DND-41 (cell line): ENCODE data around the gene TGFBRAP1.

ENCODE experiments used
- ATAC-seq: fragments of 200-7000 bp; cut with Tn5 transposase; 3 replicates; pipeline ENCODE4 v1.9.1; 2021; ENCODE audit warnings: low read depth; ENCODE audit not compliant: insufficient read depth
- DNase-seq: peaks from one replicate; pipeline ENCODE4 v3.0.0-alpha.2; 2020
- H2AFZ ChIP-seq: 2 replicates; pipeline ENCODE4 v1.6.0; 2012; ENCODE audit warnings: low read depth, low read length
- H3K27ac ChIP-seq: 2 replicates; pipeline ENCODE4 v1.5.1; 2012; ENCODE audit warnings: low read length, inconsistent platforms
- H3K27me3 ChIP-seq: fragments of 200-600 bp; sonication (generic); 2 replicates; pipeline ENCODE4 v1.6.0; 2012; ENCODE audit warnings: low read length, mild to moderate bottlenecking, inconsistent platforms; ENCODE audit not compliant: insufficient read depth, poor library complexity
- H3K36me3 ChIP-seq: 2 replicates; pipeline ENCODE4 v1.5.1; 2012; ENCODE audit warnings: low read length, inconsistent platforms; ENCODE audit not compliant: insufficient read depth
- H3K4me1 ChIP-seq: 2 replicates; pipeline ENCODE4 v1.5.1; 2012; ENCODE audit warnings: mild to moderate bottlenecking, low read length; ENCODE audit not compliant: insufficient read depth
- H3K4me2 ChIP-seq: 2 replicates; pipeline ENCODE4 v1.6.0; 2012; ENCODE audit warnings: mild to moderate bottlenecking, moderate library complexity, low read length, inconsistent platforms; ENCODE audit not compliant: insufficient read depth
- H3K4me3 ChIP-seq, 2 experiments: fragments of 200-600 bp in 1 of 2; shearing (Covaris generic) in 1 of 2; 2 replicates each; pipeline ENCODE4 v1.5.1; 2012 to 2016; ENCODE audit warnings: inconsistent platforms in 2 of 2, low read length in 2 of 2, mild to moderate bottlenecking in 2 of 2, low read depth in 1 of 2, moderate library complexity in 1 of 2
- H3K79me2 ChIP-seq: 2 replicates; pipeline ENCODE4 v1.6.0; 2012; ENCODE audit warnings: low read length, inconsistent platforms; ENCODE audit not compliant: insufficient read depth
- H3K9ac ChIP-seq: 2 replicates; pipeline ENCODE4 v1.6.0; 2012; ENCODE audit warnings: low read depth, mild to moderate bottlenecking, inconsistent platforms, low read length, moderate library complexity
- H3K9me3 ChIP-seq: 2 replicates; pipeline ENCODE4 v1.5.1; 2012; ENCODE audit warnings: low read length, moderate library complexity, mild to moderate bottlenecking, inconsistent platforms; ENCODE audit not compliant: insufficient read depth, severe bottlenecking
- H4K20me1 ChIP-seq: 2 replicates; pipeline ENCODE4 v1.6.0; 2012; ENCODE audit warnings: low read length; ENCODE audit not compliant: insufficient read depth
- CTCF ChIP-seq: IDR thresholded peaks from 2 replicates; pipeline ENCODE4 v1.5.1; 2012; ENCODE audit warnings: borderline replicate concordance, low read length, moderate library complexity, mild to moderate bottlenecking; ENCODE audit not compliant: poor library complexity, severe bottlenecking; ENCODE audit errors: extremely low read depth
- EZH2 ChIP-seq: IDR thresholded peaks from 3 replicates; pipeline ENCODE4 v1.6.1; 2012; ENCODE audit warnings: borderline replicate concordance, low read depth, mild to moderate bottlenecking, moderate library complexity, low read length, inconsistent platforms; ENCODE audit not compliant: severe bottlenecking

Gene TGFBRAP1

DNA sequence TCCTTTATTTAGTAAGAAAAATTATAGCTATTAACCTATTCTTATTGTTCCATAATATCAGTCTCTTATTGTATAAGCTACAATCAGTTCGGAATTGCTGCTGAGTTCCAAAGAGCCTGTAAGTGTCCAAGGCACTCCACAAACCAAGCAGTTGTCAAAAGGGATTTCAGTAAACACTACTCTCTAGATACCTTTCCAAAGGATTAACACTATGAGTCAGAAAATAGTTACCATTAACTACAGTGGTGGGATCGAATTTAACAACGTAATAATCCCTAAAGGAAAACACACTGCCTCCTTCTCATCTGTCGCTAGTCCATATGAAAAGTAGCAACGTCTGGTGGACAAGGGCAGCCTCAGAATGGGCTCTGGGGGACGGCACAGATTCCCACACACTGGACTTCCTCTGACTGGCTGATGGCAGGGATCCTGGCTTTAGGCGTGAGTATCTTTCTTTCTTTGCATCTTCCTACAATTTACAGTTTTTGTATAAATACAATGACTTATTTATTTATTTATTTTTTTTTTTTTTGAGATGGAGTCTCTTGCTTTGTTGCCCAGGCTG lies 8.8 kb downstream of the TGFBRAP1 start:
- ATAC-seq, result no peak
- no peak for TF ChIP-seq EZH2
- no peak for TF ChIP-seq CTCF

GRCh38 chr2:105317937-105318336 lies 11.6 kb downstream of the TGFBRAP1 start:
- Histone ChIP-seq H3K4me3 (no peak overlapping the region), H4K20me1 (peaks cover 30% of the 10 kb centered on the region), H3K27ac (no peak overlapping the region), H3K36me3 (peaks cover 3% of the 10 kb centered on the region), H3K9me3 (no peaks in the 10 kb centered on the region), H2AFZ (no peak overlapping the region), H3K9ac (no peak overlapping the region), H3K27me3 (no peaks in the 10 kb centered on the region), H3K79me2 (peaks cover 81% of the 10 kb centered on the region), H3K4me1 (no peaks in the 10 kb centered on the region), H3K4me2 (no peak overlapping the region)
- TF ChIP-seq CTCF, result no peak
- no peak for TF ChIP-seq EZH2
- DNase-seq (no peak), ATAC-seq (no peak)

More for the DNA sequence above, 8.8 kb downstream of the TGFBRAP1 start:
- H3K27ac ChIP-seq, result no peak overlapping the region
- H3K4me1 ChIP-seq, result no peaks in the 10 kb centered on the region
- no peaks in the 10 kb centered on the region for H3K9me3 ChIP-seq
- H3K4me2 ChIP-seq, result no peak overlapping the region
- peaks cover 6% of the 10 kb centered on the region for H3K36me3 ChIP-seq
- no peak overlapping the region for H3K9ac ChIP-seq
- peaks cover 42% of the 10 kb centered on the region for H4K20me1 ChIP-seq
- no peaks in the 10 kb centered on the region for H3K27me3 ChIP-seq
- no peak overlapping the region for H2AFZ ChIP-seq
- no peak overlapping the region for H3K4me3 ChIP-seq
- no peak for DNase-seq
- H3K79me2 ChIP-seq, result peaks cover 87% of the 10 kb centered on the region

- no peaks in the 10 kb centered on the region for H3K9me3 ChIP-seq
- DNase-seq, result no peak
- H2AFZ ChIP-seq, result no peak overlapping the region
- H3K27ac ChIP-seq, result no peak overlapping the region
- no peaks in the 10 kb centered on the region for H3K4me1 ChIP-seq
- no peak for ATAC-seq
- TF ChIP-seq CTCF, result no peak
- no peak for TF ChIP-seq EZH2
- peaks cover 20% of the 10 kb centered on the region for H4K20me1 ChIP-seq
- H3K4me3 ChIP-seq, result no peak overlapping the region
- H3K4me2 ChIP-seq, result no peak overlapping the region
- no peaks in the 10 kb centered on the region for H3K27me3 ChIP-seq
- H3K79me2 ChIP-seq, result peaks cover 79% of the 10 kb centered on the region
- no peak overlapping the region for H3K9ac ChIP-seq
- no peaks in the 10 kb centered on the region for H3K36me3 ChIP-seq
Measured at GRCh38 chr2:105315314-105315713, 14.2 kb downstream of the TGFBRAP1 start.

- peaks cover 30% of the 10 kb centered on the region for H4K20me1 ChIP-seq
- H3K4me3 ChIP-seq, result no peak overlapping the region
- no peaks in the 10 kb centered on the region for H3K9me3 ChIP-seq
- DNase-seq (no peak), ATAC-seq (no peak)
- H3K9ac ChIP-seq, result no peak overlapping the region
- no peak overlapping the region for H2AFZ ChIP-seq
- no peaks in the 10 kb centered on the region for H3K36me3 ChIP-seq
- no peaks in the 10 kb centered on the region for H3K27me3 ChIP-seq
- H3K4me2 ChIP-seq, result no peak overlapping the region
- peaks cover 84% of the 10 kb centered on the region for H3K79me2 ChIP-seq
- no peak for TF ChIP-seq CTCF
- no peak for TF ChIP-seq EZH2
- H3K27ac ChIP-seq, result no peak overlapping the region
- no peaks in the 10 kb centered on the region for H3K4me1 ChIP-seq
Measured at GRCh38 chr2:105313877-105314276, 15.7 kb downstream of the TGFBRAP1 start.
